DMS53 treated with DMSO at 0.1 percent for 48 hours (cell line): ENCODE data around the gene MB21D2.
A peak's percentile ranks its signal among the peaks of the same experiment; 100 is the strongest.
"Not testable (repeated sequence)": the region's sequence is repeated elsewhere in the genome, so short reads cannot be mapped to it uniquely, and the experiment has no call there.

Experiments
- DNase-seq: peaks from one replicate; lab custom pipeline; 2025; ENCODE audit not compliant: unreplicated experiment; lab: John Stamatoyannopoulos, UW

The MB21D2 gene

GRCh38 chr3:192917404-192918274 lies at the start of gene MB21D2:
TSS of gene MB21D2 (minus strand) at chr3:192917856. CDS start at chr3:192917840, 16 bp downstream.
- peak; percentile 50 for DNase-seq

- not testable (repeated sequence) for DNase-seq
These were observed 47.5 kb upstream of the MB21D2 start for GRCh38 chr3:192964959-192965719.

GRCh38 chr3:192959773-192960172 lies 42.1 kb upstream of the MB21D2 start:
- no peak for DNase-seq

- no peak for DNase-seq
These were observed 40.7 kb upstream of the MB21D2 start for GRCh38 chr3:192958219-192958872.

GRCh38 chr3:192957441-192958021 lies 39.9 kb upstream of the MB21D2 start:
- no peak for DNase-seq

GRCh38 chr3:192953926-192954325 lies 36.3 kb upstream of the MB21D2 start:
- DNase-seq: no peak

- no peak for DNase-seq
These were observed 29.8 kb upstream of the MB21D2 start for GRCh38 chr3:192947421-192947820.

- no peak for DNase-seq
These were observed 25.7 kb upstream of the MB21D2 start for GRCh38 chr3:192943393-192943792.

GRCh38 chr3:192942625-192943024 lies 25.0 kb upstream of the MB21D2 start:
- no peak for DNase-seq

GRCh38 chr3:192940129-192940528 lies 22.5 kb upstream of the MB21D2 start:
- DNase-seq: no peak

- DNase-seq: no peak
These were observed 17.8 kb upstream of the MB21D2 start for GRCh38 chr3:192935441-192935840.

GRCh38 chr3:192933779-192934460 lies 16.3 kb upstream of the MB21D2 start:
- no peak for DNase-seq

- DNase-seq: no peak
These were observed 15.6 kb upstream of the MB21D2 start for GRCh38 chr3:192933259-192933658.

GRCh38 chr3:192931825-192932224 lies 14.2 kb upstream of the MB21D2 start:
- DNase-seq: no peak

GRCh38 chr3:192930577-192930976 lies 12.9 kb upstream of the MB21D2 start:
- DNase-seq: no peak

- no peak for DNase-seq
These were observed 12.3 kb upstream of the MB21D2 start for GRCh38 chr3:192929755-192930547.

- no peak for DNase-seq
These were observed 11.5 kb upstream of the MB21D2 start for GRCh38 chr3:192929146-192929545.

GRCh38 chr3:192928720-192929119 lies 11.1 kb upstream of the MB21D2 start:
- DNase-seq: peak; percentile 75

GRCh38 chr3:192928016-192928415 lies 10.4 kb upstream of the MB21D2 start:
- no peak for DNase-seq

- DNase-seq: peak; percentile 14
These were observed 9.4 kb upstream of the MB21D2 start for GRCh38 chr3:192927016-192927415.
